HG03558 (cell line): ENCODE data around the gene AP4E1.
"Not testable (repeated sequence)": the region's sequence is repeated elsewhere in the genome, so short reads cannot be mapped to it uniquely, and the experiment has no call there.

ENCODE experiments used
- ATAC-seq: cut with Tn5 transposase; IDR thresholded peaks from one replicate; pipeline ENCODE4 v1.9.1; 2021; ENCODE audit warnings: moderate number of reproducible peaks; ENCODE audit not compliant: unreplicated experiment; ENCODE audit errors: extremely low read depth

The AP4E1 gene

DNA sequence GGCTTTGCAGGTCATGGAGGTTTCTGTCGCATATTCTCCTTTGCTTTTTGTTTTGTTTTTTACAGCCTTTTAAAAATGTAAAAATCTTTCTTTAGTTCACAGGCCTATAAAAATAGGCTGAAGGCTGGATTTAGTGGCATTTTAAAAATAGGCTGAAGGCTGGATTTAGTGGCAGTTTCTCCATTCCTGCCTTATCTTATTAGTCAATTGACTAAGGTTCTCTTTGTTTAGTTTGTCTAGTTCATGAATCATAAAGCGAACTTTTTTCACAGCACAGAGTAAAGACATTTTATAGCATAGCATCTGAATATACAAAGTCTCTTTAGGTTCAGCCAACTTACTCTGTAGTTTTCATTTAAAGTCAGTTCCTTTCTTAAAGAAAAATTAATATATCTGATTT lies 31.4 kb downstream of the AP4E1 start:
- ATAC-seq: no peak

DNA sequence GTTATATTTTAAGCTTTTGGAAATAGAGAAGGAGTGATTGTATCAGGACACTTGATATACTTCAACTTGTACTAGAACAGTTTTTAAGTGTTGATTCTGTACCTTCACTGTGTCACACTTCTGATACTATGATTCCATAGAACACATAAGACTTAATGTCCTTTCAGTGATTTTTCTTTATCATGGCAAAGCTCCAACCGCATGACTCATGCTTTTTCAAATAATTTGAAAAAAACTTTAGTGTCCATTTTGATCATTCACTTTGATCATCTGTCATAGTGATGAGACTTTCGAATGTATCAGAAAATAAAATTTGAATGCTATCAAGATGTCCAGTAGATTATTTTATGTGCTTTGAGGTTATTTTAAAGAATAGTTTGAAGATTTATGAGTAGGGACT lies 32.0 kb downstream of the AP4E1 start:
- ATAC-seq: no peak

DNA sequence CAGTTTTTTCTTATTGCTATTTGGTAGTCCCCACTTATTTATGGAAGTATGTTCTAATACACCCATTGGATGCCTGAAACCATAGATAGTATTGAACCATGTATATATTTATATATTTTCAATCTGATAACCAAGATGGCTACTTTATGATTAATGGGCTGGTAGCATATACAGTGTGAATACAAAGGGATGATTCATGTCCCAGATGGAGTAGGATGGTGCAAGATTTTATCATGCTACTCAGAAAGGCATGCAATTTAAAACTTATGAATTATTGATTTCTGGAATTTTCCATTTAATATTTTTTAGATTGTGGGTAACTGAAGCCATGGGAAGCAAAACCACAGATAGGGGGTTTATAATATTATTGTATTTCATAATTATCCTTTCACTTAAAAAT lies 35.2 kb downstream of the AP4E1 start:
- no peak for ATAC-seq

DNA sequence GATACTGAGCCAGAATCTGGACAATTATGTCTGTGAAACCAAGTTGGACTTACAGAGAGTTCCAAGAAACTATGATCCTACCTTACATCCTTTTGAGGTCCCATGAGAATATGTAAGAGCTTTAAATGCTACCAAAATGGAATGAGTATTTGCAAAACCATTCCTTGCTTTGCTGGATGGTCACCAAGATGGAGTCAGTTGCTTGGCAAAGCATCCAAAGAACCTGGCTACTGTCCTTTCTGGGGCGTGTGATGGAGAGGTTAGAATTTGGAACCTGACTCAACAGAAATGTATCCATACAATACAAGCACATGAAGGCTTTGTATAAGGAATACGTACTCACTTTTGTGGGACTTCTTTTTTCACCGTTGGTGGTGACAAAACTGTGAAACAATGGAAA lies 36.2 kb downstream of the AP4E1 start:
- no peak for ATAC-seq

DNA sequence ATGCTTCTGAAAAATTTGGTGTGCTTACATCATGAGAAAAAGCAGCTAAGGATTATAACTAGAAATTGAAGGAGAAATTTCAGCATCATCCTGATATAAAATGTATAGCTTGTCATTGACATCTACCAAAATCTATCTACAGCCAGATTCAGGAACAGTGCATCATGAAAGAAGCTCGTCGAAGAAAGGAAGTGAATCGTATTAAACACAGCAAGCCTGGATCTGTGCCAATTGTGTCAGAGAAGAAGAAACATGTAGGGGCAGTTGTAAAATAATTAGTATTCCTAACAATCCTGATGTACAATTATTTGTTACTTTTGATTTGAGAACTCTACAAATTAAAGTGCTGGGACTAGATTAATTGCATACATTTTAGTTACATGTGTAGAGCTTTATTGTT lies 37.2 kb downstream of the AP4E1 start:
- no peak for ATAC-seq

GRCh38 chr15:50950745-50951144 lies 42.3 kb downstream of the AP4E1 start:
- not testable (repeated sequence) for ATAC-seq

- ATAC-seq: no peak
These were observed 44.8 kb downstream of the AP4E1 start for GRCh38 chr15:50953302-50953701.

DNA sequence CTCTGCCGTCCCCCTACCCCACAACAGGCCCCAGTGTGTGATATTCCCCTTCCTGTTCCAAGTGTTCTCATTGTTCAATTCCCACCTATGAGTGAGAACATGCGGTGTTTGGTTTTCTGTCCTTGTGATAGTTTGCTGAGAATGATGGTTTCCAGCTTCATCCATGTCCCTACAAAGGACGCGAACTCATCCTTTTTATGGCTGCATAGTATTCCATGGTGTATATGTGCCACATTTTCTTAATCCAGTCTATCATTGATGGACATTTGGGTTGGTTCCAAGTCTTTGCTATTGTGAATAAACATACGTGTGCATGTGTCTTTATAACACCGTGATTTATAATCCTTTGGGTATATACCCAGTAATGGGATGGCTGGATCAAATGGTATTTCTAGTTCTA lies 46.4 kb downstream of the AP4E1 start:
- ATAC-seq: not testable (repeated sequence)

DNA sequence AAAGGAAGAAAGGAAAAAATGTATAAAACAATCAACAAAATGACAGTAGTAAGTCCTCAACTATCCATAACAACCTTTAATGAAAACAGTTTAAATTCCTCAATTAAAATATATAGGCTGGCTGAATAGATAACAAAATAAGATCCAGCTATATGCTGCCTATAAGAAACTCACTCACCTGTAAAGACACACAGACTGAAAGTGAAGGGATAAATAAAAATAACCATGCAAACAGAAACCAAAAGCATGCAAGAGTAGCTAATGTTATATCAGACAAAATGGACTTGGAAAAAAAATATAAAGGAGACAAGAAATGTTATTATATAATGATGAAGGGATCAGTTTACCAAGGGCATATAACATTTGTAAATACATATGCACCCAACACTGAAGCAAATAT lies 51.2 kb downstream of the AP4E1 start:
- no peak for ATAC-seq

GRCh38 chr15:50964075-50964474 lies 55.6 kb downstream of the AP4E1 start:
- no peak for ATAC-seq

DNA sequence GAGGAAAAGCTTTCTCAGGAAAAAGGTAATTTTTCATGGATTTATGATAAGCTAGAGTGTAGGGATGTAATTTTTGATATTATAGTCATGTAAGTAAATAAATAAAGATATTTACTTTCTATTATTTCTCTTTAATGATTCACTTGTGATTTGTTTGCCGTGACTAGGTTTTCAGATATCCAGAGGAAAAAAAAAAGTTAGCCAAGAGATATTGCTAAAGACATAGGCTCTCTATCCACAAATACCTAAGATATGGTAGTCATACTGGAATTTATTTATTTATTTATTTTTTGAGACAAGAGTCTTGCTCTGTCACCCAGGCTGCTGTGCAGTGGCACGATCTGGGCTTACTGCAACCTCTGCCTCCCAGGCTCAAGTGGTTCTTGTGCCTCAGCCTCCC lies 59.9 kb downstream of the AP4E1 start:
- ATAC-seq: no peak

DNA sequence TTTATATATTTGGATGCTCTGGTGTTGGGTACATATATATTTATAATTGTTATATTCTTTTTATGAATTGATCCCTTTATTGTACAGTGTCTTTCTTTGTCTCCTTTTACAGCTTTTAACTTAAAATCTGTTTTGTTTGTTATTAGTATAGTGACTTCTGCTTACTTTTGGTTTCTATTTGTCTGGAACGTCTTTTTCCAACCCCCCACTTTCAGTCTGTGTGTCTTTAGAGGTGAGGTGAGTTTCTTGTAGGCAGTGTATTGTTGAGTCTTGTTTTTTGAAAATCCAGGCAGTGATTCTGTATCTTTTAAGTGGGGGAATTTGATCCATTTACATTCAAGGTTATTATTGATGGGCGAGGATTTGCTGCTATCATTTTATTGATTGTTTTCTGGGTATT lies 62.0 kb downstream of the AP4E1 start:
- ATAC-seq: no peak

DNA sequence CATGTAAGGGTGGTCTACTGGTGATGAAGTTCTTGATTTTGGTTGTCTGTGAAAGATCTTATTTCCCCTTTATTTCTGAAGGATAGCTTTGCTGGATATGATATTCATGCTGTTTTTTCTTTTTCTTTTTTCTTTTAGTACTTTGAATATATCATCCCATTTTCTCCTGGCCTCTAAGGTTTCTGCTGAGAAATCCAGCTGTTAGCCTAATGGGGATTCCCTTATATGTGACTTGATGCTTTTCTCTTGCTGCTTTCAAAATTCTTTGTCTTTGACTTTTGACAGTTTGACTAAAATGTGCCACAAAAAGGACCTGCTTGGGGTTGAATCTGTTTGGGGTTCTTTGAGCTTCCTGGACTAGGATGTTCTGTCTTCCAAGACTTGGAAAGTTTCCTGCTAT lies 62.6 kb downstream of the AP4E1 start:
- ATAC-seq: no peak

DNA sequence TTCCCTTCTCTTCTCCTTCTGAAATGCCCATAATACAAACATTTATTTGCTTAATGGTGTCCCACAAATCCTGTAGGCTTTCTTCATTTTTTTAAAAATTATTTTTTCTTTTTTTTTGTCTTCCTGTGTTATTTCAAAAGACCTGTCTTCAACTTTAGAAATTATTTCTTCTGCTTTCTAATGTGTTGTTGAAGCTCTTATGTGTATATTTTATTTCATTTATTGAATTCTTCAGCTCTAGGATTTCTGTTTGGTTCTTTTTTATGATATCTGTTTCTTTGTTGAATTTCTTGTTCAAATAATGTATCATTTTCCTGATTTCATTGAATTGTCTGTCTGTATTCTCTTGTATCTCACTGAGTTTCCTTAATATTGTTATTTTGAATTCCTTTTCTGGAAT lies 63.1 kb downstream of the AP4E1 start:
- ATAC-seq: no peak

DNA sequence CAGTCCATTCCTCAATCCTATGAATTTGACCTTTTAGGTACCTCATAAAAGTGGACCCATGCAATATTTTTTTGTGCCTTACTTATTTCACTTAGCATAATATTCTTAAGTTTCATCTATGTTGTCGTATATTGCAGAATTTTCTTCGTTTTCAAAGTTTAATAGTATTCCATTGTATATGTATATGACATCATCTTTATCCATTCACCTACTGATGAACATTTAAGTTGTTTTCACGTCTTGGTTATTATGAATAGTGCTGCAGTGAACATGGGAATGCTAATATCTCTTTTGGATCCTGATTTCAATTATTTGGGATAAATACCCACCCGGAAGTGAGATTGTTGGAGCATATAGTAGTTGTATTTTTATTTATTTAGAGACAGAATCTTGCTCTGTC lies 65.1 kb downstream of the AP4E1 start:
- ATAC-seq: no peak

DNA sequence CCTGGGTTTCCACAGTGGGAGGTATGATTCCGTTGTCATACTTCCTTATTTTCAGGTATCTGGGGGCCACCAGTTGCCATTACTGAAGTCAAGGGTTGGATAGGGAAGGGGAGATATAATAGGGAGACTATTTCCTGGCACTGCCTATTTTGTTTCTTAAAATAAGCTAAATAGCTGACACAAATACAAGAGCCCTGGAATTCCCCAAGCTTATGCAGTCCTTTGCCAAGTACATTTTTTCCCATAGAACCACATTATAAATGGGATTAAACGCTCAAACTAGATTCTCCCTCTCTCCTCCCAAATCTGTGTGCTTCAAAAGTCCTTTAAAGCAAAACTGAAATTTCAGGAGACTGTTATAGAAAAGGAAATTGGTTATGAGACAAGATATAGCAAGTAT lies 68.7 kb downstream of the AP4E1 start:
- ATAC-seq: no peak

DNA sequence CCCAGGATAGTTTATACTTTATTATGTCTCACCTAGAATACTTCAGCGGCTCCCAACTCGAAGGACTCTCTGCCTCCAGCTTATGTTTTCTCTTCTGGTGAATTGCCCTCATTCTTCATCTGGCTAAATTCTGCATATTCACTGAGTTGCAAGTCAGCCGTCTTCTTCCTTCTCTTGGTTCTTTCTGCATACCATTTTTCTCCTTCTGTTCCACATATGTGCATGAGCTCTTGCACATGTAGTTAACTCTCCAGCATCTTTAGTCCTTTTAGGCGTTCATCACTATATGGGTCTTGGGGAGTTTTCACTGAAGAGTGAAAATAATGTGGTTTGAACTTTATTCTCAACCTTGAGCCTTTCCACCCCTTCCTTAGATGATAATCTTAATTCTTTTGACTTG lies 70.1 kb downstream of the AP4E1 start:
- ATAC-seq: no peak

DNA sequence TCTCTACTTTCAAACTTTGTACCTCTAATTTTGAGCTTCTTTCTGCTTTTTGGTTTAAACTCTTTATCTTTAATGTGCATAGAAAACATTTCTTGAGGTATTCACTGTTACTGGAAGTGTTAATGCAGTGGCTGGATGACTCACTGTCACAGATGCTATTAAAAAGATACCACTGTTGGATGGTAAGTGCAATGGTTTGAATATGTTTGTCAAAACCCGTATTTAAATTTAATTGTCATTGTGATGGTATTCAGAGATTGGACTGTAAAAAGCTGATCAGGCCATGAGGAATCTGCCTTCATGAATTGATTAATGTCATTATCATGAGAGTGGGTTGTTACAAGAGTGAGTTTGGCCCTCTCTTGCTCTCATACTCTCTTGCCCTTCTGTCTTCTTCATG lies 70.6 kb downstream of the AP4E1 start:
- ATAC-seq: no peak

- ATAC-seq: no peak
These were observed 85.1 kb downstream of the AP4E1 start for GRCh38 chr15:50993598-50993997.

- ATAC-seq: no peak
These were observed 88.2 kb downstream of the AP4E1 start for GRCh38 chr15:50996641-50997040.

DNA sequence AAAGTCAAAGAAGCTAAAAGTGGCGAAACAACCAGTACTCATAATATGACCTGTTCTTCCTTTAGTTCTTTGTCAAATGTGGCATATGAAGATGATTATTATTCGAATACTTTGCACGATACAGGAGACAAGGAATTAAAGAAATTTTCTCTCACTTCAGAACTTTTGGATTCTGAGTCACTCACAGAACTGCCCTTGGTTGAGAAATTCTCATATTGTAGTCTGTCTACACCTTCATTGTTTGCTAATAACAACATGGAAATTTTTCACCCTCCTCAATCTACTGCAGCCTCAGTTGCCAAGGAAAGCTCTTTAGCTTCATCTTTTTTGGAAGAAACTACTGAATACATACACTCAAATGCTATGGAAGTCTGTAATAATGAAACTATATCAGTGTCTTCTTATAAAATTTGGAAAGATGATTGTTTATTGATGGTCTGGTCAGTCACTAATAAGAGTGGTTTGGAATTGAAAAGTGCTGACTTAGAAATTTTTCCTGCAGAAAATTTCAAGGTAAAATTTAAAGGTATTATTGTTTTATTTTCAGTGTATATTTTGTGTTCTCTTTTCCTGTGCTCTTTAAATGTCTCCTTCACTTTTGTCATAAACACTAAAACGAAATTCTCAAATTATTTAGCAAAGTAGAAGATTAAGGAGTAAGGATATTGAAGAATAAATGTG lies 89.0 kb downstream of the AP4E1 start:
- ATAC-seq: no peak

DNA sequence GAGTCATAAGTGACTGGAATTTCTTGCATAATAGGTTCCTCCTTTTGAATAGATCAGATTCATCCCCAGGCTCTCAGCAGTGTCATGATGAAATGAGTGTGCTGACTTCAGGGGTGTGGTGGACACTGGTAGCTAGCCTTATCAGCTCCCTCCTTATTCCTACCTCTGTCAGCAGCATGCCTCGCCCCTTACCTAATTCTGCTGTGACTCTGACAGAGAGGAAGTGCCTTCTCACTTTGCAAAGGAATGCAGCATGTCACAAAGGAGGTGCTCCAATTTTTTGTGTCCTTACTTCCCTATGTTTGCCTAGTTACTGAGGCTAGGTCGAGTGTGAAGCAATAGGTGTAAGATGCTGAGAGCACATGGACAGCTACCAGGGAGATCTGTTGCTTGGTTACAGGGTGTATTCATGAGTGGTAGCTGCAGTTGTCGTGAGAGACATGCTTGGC lies 95.6 kb downstream of the AP4E1 start:
- no peak for ATAC-seq
